NT2/D1 (cell line): ENCODE results near the gene LRCH1.

ENCODE experiments used
- DNase-seq: peaks from one replicate; pipeline ENCODE4 v3.0.0-alpha.2; 2011; ENCODE audit warnings: low read depth, low spot score
- H3K27me3 ChIP-seq: 2 replicates; pipeline ENCODE4 v1.6.0; 2011; ENCODE audit warnings: mild to moderate bottlenecking; ENCODE audit not compliant: insufficient read length, insufficient read depth
- H3K36me3 ChIP-seq: 2 replicates; pipeline ENCODE4 v1.6.1; 2011; ENCODE audit warnings: mild to moderate bottlenecking, low read length, mixed read lengths; ENCODE audit not compliant: insufficient read depth, insufficient read length
- H3K4me1 ChIP-seq: 2 replicates; pipeline ENCODE4 v1.5.1; 2011; ENCODE audit not compliant: insufficient read depth, insufficient read length
- H3K4me3 ChIP-seq: 2 replicates; pipeline ENCODE4 v1.5.1; 2011; ENCODE audit warnings: low read depth; ENCODE audit not compliant: insufficient read length
- H3K9ac ChIP-seq: 2 replicates; pipeline ENCODE4 v1.6.0; 2011; ENCODE audit warnings: low read depth; ENCODE audit not compliant: insufficient read length
- H3K9me3 ChIP-seq: 2 replicates; pipeline ENCODE4 v1.5.1; 2011; ENCODE audit warnings: mild to moderate bottlenecking, low read length; ENCODE audit not compliant: insufficient read depth
- SUZ12 ChIP-seq: IDR thresholded peaks from 2 replicates; pipeline ENCODE4 v1.6.1; 2011; ENCODE audit not compliant: insufficient read length, insufficient read depth; ENCODE audit errors: extremely low read depth
- YY1 ChIP-seq: IDR thresholded peaks from 2 replicates; pipeline ENCODE4 v1.6.1; 2011; ENCODE audit not compliant: insufficient read length, insufficient read depth
- ZNF274 ChIP-seq: IDR thresholded peaks from 2 replicates; pipeline ENCODE4 v1.6.1; 2011; ENCODE audit warnings: mild to moderate bottlenecking, low read depth, low read length

The LRCH1 gene

GRCh38 chr13:46603165-46603603, 50.2 kb downstream of the LRCH1 start:
- Histone ChIP-seq H3K4me1 (no peaks in the 10 kb centered on the region), H3K9ac (no peak overlapping the region), H3K4me3 (no peak overlapping the region), H3K27me3 (no peaks in the 10 kb centered on the region), H3K9me3 (no peaks in the 10 kb centered on the region), H3K36me3 (no peaks in the 10 kb centered on the region)
- no peak for TF ChIP-seq SUZ12
- DNase-seq = no peak

DNA sequence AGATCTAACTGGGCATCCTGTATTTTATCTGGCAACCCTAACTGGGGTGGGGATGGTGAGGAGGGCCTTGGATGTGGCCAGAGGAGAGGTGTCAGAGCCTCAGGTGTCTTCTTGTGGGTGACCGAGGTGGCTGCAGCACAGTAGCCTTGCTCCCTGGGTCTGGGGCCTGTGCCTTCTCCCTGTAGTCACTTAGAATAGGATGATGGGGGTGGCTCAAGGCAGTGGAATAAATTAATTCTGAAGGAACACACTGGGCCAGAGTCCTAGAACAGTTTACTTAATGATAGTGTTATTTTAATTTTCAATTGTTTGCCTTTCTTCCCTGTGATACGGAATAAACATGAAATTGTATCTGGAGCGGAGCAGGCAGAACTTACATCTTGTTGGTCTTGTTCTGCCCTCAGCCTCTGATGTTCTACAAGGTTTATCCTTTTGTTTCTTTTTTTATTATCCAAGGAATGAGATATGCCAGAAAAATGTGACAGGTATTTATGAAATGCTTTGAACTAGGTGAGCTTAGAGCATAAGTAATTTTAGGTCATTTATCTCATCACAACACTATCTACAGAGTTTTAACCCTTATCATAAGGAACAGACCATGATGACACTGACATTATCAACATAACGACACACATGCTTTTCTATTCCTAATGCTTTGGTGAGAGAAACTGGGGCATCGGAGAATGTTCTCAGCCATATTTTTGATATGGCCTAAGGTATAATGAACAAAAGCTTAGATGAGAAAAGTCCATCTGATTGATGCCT, 51.4 kb downstream of the LRCH1 start:
- no peak overlapping the region for H3K4me3 ChIP-seq
- no peaks in the 10 kb centered on the region for H3K4me1 ChIP-seq
- no peaks in the 10 kb centered on the region for H3K9me3 ChIP-seq
- no peaks in the 10 kb centered on the region for H3K27me3 ChIP-seq
- H3K9ac ChIP-seq = no peak overlapping the region
- no peak for DNase-seq
- no peaks in the 10 kb centered on the region for H3K36me3 ChIP-seq
- no peak for TF ChIP-seq YY1
- TF ChIP-seq ZNF274 = no peak
- TF ChIP-seq SUZ12 = no peak

DNA sequence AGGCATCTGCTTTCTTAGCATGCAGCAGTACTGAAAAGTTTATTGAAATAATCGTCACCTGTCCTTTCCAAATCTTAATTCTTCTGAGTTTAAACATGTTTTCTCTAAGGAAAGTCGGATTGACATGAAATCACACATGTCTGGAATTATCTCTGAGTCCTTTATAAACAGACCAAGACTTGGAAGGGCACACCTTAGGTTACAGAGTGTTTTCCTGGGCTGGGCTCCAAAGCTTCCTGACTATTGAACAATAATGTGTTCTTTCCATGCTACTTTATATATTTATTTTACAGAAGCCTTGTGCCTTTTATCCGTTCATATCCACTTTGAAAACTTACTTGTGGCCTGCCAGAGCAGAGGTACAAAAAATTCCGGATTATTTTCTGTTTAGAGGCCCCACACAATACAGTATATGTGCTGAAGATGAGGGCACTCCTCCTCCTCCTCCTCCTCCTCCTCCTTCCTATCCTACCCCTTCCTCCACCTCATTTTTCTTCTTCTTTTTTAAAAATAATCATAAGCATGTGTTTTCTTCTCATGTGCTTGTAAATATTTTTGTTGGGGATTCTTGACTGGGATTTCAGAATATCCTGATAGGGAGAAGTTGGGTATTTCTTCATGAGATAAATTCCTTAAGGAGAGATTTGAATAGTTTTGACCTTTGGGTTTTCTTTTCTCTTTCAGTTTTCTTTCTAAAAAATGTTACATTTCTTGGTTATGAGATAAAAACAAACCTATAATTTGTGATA, 52.3 kb downstream of the LRCH1 start:
- Histone ChIP-seq H3K36me3 (no peaks in the 10 kb centered on the region), H3K9ac (no peak overlapping the region), H3K4me1 (no peaks in the 10 kb centered on the region), H3K9me3 (no peaks in the 10 kb centered on the region), H3K4me3 (no peak overlapping the region), H3K27me3 (no peaks in the 10 kb centered on the region)
- TF ChIP-seq YY1 = no peak
- TF ChIP-seq SUZ12 = no peak
- no peak for TF ChIP-seq ZNF274
- DNase-seq = no peak

DNA sequence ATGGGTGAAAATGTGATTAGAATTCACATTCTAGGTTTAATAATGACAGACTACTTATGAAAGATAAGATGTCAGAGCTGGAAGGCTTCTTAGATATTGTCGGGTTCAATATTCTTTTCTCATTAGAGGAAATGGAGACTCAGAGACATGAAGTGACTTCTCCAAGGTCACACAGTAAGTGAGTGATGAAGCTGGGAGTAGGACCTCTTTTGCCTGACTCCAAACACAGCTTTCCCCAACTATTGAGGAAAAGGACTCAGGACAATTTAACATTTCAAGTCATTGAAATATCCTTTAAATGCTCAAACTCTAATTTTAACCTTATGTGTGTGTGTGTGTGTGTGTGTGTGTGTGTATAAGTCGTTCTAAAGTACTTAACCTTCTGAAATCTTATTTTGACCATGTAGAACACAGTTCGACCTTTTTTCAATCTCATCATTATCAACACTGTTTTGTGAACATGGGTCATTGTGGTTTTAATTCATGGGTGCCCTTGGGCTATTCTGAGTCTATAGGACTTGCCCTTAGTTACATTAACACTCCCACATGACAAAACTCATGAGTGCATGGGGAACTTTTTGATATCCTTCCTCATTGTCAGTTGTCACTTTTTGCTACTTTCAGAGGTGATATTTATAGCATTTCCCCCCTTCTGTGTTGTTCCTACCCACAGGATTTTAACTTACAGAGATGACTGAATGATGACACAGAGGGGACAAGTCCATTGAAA, 53.0 kb downstream of the LRCH1 start:
- TF ChIP-seq SUZ12 (no peak), YY1 (no peak), ZNF274 (no peak)
- DNase-seq = no peak
- Histone ChIP-seq H3K9ac (no peak overlapping the region), H3K4me1 (no peaks in the 10 kb centered on the region), H3K9me3 (no peaks in the 10 kb centered on the region), H3K36me3 (no peaks in the 10 kb centered on the region), H3K27me3 (no peaks in the 10 kb centered on the region), H3K4me3 (no peak overlapping the region)

GRCh38 chr13:46606970-46607369, 54.0 kb downstream of the LRCH1 start:
- H3K4me1 ChIP-seq = no peaks in the 10 kb centered on the region
- no peaks in the 10 kb centered on the region for H3K9me3 ChIP-seq
- H3K36me3 ChIP-seq = no peaks in the 10 kb centered on the region
- DNase-seq = no peak
- TF ChIP-seq YY1 = no peak
- no peak for TF ChIP-seq SUZ12
- TF ChIP-seq ZNF274 = no peak
- no peaks in the 10 kb centered on the region for H3K27me3 ChIP-seq
- H3K9ac ChIP-seq = no peak overlapping the region
- H3K4me3 ChIP-seq = no peak overlapping the region

DNA sequence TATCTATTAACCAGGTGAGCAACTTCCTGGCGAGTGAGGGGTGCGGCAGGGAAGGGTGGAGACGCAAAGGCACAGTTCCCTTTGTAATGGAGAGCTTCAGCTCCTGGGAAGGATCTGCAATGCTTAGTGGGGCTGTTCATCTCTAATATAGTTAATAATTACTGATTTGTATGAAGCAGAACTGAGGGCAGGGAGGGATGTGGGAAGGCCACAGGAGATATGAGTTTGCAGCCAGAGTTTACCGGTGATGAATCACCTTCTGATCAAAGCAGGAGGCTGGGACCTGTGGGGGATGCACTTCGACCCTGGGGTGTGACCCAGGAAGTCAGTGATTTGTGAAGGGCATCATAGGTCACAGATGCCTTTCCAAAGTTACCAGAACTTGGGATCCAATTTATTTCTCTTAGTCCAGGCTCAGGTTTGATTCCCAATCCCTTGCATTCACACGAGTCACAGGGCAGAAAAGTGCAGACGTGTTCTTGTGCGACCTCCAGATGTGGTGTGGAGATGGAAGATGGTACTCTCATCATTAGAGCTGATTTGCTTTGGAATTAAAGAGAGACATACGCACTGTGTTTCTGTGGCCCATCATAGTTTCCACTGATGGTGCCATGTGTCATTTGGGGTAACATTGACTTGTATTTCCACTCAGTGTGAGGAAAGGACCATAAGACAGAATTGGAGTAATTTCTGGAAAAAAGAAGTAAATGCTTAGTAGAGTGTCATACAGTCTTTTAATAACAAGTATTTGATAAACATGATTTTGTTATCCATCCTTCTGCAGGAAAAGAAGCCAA, 55.0 kb downstream of the LRCH1 start:
- H3K4me1 ChIP-seq = no peaks in the 10 kb centered on the region
- H3K9ac ChIP-seq = no peak overlapping the region
- H3K4me3 ChIP-seq = no peak overlapping the region
- TF ChIP-seq YY1 = no peak
- TF ChIP-seq ZNF274 = no peak
- no peak for TF ChIP-seq SUZ12
- H3K36me3 ChIP-seq = no peaks in the 10 kb centered on the region
- no peaks in the 10 kb centered on the region for H3K27me3 ChIP-seq
- no peaks in the 10 kb centered on the region for H3K9me3 ChIP-seq
- DNase-seq = no peak
